Ammon's horn (tissue), 1 donor: ENCODE measurements around the gene FBXL7.

Experiments used
- DNase-seq: peaks from one replicate; pipeline ENCODE4 v3.0.0-alpha.2; 2016; ENCODE audit warnings: low spot score

Gene FBXL7

DNA sequence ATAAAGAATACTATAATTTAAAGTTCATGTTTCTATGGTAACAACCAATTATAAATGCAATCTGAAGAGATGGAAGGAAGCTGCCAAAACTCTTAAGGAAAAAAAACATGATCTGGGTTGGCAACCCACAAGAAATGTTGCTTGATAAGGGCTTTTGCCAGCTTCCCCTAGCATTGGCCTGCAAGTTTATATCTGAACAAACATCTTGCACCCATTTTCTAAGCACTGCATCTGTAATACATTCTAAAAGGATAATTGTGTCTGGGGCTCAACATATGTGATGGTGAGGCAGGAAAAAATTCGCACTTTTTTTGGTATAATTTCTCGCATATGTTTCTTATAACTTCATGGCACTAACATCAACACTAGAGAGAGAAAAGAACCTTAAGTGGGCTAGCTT lies 276.4 kb downstream of the FBXL7 start:
- DNase-seq = no peak

DNA sequence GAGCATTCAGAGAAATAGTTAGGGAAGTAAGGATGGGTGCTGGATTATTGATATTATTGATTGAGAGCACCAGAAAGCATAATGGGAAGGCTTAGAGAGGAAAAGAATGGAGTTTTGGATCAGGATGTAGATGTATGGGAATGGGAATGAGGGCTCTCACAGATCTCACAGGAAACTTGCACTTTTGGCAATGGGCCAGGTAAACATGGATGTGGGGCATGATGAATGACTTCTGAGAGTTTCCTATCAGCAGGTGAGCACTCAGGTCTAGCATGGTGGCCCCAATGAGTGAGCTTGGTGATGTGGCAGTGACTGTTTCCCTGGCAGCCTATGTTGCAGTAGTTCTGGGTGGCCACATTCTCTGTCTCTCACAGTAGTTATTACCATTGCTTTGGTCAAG lies 283.8 kb downstream of the FBXL7 start:
- no peak for DNase-seq

DNA sequence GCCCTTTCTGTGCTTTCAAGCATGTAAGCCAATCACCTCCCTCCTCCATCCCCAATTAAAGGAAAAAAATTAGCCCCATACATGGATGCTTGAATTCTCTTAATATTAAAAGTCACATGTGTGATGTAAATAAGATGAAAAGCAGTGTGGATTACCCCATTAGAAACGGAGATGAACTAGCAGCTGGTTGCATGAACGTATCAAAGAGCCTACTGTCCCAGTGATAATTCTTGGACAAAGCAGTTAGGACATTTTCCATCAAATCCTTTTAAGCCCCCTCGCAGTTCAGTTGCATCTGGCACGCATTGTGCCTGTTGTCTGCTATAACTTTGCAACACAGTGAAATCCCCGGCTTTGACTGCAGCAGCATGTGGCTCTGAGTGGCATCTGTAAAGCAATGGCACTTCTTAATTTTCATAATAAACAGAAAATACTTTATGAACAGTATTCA lies 285.6 kb downstream of the FBXL7 start:
- DNase-seq = peak; percentile 73

DNA sequence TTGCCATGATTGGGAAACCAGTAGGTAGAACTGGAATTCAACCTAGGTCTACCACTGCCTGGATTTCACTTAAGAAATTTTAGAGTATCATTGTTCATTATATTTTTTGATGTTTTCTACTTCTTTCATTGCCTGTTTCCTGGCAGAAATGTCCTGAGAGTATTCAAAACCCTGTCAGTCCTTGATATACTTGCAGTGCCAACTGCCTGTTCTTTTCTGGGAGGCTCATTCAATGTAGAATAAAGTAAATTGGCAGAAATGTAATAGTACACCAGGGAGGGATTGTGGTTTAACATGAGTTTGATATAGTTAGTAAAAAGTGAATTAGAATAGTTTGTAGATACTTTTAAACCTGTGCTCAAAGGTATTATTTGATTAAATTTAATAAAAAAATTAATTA lies 286.3 kb downstream of the FBXL7 start:
- DNase-seq = no peak

DNA sequence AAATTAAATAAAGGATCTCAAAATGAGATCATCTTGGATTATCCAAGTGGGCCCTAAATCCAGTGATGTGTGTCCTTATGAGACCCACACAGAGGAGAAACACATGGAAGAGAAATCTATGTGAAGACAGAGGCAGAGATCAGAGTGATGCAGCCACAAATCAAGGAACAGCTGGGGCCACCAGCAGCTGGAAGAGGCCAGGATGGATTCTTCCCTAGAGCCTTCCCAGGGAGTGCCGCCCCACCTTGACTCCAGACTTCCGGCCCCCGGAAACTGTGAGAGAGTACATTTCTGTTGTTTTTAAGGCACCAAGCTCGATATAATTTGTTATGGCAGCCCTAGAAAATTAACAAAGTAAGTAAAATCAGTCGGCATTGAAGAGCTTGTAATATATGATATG lies 286.9 kb downstream of the FBXL7 start:
- DNase-seq = no peak

DNA sequence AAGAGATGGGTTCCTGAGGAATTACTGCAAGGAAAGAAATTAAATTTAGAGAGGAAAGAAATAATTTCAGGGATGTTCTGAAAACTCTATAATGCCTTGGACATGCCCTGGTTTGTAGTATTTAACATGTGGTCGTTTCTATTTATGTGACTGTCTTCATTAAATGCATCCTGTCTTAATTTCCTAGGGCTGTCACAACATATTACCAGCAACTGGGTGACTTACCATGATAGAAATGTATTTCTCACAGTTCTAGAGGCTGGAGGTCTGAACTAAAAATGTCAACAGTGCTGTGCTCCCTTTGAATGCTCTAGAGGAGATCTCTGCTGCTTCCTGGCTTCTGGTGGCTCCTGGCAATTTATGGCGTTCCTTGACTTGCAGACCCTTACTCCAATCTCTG lies 287.7 kb downstream of the FBXL7 start:
- DNase-seq = no peak

DNA sequence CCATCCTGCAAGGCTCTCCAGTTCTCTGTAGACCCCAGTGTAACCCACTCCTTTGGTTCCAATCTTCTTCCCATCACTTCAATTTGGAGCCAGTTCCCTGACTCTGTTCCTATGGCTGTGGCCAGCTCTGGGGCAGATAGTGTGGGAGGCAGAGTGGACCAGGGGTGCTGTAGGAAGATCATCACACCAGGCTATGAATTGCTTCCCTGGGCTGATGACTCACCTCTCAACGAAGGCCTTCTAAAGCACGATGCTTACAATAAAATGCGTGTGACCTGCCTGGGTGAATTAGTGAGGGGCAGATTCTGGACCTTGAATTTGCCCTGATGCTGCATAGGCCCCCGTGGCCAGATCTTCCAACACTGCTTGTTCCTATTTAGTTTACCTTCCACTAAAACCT lies 289.7 kb downstream of the FBXL7 start:
- DNase-seq = no peak

DNA sequence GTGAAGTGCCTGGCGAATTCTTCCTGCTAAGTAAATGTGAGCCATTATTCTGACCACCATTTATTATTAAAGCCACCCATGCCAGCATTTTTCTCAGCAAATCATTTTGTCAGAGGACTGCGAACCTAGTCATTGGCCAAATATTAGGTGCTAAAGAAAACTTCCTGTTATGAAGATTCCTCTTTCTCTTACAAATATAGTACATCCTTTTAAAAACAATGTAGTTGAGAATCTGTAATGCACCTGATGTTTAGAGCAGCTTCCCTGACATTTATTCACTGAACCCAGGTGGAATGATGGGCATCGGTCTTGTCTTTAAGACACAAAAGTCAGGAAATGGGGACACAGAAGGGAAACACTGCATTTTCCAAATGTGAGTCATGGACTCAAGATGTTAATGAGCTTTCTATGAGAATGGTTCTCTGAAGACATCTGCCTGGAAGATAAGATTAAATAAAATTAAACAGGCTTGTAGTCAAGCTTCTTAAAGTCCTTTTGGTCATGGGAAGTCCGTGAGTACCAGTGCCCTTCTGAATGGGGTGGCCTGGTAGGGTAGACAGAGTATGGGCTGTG lies 290.6 kb downstream of the FBXL7 start:
- DNase-seq = no peak

DNA sequence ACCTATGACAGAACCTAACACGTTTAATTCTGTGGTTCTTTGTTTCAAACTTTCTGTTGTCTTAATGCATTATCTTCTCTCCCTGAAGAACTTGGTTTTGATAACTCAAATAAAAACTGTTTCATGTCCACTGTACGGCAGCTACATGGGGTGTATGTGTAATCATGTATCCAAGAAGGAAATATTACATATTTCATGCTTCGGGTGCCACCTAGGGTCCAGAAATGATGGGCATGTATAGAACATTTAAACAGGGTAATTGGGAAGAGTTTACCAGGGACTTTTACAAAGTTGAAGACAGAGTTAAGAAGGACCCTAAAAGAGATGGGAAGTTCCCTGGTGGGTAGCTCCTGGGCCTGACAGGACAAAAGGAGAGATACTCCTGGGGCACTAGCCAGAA lies 291.3 kb downstream of the FBXL7 start:
- peak; percentile 51 for DNase-seq

DNA sequence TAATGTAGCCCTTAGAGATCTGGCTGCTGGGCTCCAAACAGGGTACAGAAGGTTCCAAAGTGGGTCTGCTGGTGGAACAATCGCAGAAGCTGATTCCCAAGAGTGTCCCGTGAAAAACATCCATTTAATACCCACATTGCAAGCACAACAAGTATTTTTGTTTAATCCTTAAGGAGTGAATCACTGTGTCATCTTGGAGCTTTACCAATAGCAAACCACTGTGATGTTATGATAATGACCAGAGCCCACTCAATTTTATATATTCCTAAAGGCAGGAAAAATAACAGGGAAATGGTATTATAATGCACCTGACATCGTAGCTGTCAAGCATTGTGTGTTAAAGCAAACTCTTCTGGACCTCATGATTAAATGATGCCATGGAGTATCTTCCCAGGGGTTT lies 291.9 kb downstream of the FBXL7 start:
- no peak for DNase-seq

DNA sequence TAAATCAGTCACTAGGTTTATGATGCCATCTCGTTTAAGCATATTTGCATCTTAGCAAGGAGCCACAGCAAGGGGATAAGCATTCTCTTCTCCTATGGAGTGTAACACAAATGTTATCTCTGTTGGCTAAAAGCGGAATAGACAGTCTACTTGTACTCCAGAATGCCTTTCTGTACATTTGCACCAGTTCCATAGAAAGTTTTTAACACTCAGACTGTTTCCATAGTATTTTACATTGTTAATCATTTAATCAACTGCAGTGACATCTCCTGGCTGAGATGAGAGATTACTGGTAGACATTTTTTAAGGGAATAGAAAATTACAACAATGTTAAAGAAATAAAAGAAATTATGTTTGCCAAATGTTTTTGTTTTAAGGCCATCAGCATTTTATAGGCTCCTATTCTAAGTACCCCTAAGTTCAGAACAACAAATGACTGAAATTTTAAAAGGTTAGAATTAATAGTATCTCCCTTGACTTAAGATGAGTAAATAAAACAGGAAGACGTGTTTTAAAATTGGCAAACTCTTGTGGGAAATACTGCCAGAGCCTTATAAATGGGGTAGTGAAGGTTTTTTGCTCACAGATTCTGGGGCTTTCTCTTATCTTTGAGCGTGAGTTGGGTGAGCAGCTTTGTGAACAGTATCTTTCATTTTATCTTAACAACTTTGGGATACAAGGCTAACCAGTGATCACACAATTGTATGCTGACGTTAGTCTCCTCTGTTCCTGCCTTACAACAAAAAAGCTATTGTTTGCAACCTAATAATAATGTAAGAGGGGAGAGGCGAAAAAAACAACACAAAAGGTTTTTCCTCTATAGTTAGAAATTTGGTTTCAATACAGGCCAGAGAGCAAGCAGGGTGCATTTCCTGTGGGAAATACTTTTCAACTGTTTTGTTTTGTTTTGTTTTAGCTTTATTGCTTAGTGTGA lies 294.3 kb downstream of the FBXL7 start:
- peak; percentile 77 for DNase-seq

DNA sequence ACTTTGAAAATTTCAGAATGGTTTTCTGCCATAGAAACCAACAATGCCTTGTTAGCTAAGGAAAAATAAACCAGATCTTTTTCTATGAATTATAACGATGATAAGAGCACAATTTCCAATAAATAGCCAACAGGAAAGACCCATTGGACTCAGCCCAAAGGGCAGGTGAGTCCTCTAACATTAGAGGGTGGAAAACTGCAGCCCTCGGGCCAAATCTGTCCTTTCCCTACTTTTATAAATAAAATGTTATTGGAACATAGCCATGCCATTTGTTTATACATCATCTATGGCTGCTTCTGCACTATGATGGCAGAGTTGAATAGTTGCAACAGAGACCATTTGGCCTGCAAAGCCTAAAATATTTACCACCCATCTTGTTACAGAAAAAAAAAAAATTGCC lies 296.1 kb downstream of the FBXL7 start:
- no peak for DNase-seq

DNA sequence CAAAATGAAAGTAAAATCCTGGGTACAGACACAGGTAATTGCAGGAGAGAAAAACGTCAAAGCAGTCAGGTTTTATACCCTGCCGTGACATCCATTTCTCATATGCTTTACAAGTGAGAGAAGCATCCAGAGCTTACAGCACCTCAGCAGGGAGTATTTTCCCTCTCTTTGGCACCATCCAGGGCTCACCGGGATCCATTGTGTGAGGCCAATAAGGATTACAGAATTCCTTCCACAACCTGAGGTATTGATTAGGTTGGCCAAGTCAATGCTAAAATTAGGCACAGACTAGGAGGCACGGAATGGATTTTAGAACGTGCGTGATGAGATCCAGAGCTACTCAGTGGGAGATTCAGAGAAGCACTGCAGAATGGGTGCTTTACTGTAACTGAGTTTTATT lies 296.6 kb downstream of the FBXL7 start:
- no peak for DNase-seq

DNA sequence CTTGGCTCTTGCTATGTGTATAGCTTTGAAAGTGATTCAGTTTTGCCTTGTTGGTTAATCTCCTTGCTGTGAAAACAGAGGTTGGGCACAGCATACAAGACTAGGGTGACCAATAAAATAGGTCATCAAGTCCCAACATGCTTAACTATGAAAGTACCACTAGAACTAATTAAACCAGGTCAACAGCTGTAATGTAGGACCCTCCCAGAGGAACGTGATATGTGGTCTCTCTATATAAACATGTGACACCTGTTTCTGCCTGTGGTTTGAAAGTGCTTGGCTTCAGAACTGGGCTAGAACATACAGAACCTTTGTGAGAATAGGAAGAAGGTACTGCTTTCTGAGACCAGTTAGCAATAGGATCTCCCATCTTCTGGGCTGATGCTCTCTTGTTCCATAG lies 297.1 kb downstream of the FBXL7 start:
- no peak for DNase-seq

DNA sequence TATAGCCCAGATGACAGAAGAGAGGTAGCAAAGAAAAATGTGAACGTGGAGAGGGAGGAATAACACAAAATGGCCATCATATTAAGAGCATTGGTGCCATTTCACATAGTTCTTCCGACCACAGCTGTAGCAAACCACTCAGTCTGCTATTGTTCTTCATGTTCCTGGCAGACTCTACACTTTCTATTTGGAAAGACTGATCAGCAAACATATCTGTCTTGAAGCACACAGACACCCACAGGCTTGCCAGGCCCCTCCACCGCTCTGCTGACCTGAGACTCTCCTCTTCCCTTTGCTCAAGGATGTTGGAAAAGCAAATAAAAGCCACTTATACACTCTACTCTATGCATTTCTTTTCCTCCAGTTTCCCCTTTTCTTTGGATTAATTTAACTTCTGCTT lies 298.0 kb downstream of the FBXL7 start:
- peak; percentile 73 for DNase-seq

DNA sequence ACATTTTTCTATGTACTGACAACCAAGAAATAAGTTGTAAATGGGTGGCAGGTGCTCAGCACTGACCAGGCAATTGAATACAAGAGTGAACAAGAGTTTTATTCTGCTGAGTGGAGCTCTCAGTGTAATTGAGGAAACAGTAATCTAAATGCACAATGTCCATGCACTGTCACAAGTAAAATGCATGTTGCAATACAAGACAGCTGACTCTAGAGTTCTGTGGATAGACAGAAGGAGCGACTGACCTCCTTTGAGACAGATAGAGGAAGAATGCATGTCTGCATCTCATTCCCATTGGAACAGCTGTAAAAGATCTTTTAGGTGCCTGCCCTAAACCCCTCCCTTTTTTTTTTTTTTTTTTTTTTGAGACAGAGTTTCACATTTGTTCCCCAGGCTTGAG lies 299.0 kb downstream of the FBXL7 start:
- no peak for DNase-seq

DNA sequence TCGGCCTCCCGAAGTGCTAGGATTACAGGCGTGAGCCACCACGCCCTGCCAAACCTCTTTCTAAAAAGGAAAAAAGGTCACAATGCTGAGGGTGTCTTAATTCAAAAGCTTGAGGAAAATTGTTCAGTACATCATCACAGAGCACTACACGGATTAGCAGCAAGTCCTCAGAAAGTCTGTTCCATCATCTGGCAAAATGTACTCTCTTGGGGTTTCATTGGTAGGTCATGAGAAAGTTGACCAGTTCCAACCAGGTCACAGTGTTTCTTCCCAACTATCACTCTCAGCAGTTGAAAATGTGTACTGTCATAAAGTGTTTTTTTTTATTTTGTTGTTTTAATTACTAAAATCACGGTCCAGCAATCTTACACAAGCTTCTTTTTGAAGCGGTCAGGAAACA lies 299.6 kb downstream of the FBXL7 start:
- DNase-seq = no peak

DNA sequence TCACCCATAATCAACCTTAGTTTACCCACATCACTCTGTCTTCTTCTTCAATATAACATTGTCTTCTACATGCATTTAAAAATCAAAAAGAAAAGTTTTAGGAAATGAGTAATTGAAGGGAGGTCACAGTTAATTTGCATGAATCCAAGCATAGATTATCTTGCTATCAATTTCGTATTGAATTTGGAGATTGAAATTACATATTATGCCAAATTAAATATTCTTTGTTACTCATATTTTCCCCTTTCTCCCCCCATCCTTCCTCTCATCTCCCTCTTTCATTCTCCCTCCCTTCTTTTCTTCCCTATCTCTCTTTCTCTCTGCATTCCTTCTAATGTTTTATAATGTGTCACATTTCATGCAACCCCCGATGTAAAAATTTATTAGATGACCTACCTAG lies 303.3 kb downstream of the FBXL7 start:
- no peak for DNase-seq

DNA sequence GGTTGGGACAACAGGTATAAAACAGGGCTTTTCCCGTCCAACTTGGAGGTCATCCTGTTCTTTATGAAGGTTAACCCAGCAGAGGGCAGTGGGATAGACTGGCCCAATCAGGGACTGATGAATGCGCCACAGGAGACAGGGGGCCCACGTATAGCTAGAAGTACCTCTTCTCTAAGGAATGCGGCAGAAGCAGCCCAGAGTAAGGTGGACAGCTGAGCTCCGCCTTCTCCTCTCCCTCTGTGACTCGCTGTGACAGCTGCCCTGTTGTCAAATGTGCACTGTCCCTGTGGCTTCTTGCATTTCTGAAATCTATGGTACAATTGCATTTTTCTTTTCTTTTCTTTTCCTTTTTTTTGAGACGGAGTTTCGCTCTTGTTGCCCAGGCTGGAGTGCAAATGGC lies 306.6 kb downstream of the FBXL7 start:
- DNase-seq = no peak

DNA sequence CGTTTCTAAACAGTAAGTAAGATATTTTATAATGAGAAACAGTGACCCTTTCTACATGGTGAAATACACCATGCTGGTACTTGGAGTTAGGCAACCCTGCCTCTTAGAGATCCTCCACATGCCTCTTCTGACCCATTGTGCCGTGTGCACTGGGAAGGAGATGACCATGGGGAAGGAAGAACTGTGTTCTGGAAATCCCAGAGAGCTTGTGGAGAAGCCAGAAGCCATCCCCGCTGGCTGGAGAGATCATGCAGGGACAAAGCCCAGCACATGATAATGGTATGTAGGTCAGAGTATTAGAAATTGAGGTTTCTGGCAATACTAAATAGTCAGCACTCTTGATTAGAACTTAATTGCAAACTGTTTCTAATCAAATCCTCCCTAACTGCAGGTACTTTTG lies 307.3 kb downstream of the FBXL7 start:
- DNase-seq = no peak

DNA sequence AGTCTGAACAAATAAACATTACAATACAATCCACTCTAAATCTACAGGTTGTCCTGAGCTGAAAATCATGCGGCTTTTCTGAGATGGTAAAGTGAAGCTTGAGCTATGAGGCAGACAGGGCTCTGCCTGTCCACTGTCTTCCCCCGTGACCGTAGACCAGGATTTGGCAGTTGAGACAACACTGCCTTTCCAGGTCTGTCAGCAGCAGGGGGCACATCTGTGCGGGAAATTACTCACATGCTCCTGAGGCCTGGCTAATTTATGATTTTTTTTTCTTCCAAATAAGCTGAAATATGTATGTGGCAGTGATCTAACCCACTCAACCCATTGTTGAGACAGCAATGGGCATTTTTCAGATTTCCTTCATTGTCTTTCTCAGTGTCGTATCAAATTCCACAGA lies 307.9 kb downstream of the FBXL7 start:
- DNase-seq = peak; percentile 60

DNA sequence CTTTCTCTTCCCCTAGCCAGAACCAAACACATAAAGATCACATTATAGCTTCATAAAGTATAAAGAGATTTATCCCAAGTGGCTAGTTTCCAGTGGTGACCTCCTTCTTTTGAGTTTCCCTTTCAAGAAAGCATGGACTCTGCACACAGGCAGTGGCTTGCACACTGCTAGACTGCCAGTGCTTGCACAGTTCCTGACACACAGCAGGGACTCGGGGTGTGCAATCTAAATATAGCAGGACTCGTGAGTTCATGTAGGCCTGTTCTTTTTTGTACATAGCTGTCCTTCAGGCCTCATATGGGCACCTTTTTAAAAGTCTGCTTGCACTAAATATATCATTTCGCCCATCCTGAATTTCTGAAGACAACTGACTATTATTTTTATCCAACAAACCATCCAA lies 308.6 kb downstream of the FBXL7 start:
- no peak for DNase-seq

DNA sequence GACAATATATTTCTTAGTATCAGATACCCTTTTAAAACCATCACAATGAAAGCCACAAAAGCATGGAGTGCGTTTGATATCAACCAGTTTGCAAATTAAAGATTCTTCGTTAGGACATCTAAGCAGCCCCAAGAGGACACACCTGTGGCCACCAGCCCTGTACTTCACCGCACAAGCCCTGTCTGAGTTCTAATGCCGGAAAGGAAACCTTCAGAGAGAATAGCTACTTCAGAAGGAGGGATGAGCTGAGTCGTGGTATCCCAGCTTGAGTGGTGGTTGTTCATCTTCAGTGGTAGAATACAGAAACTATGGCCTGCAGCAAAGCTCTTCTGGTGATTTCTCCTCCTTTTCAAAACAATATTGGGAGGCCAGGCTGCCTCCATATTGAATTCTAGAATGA lies 319.6 kb downstream of the FBXL7 start:
- no peak for DNase-seq

DNA sequence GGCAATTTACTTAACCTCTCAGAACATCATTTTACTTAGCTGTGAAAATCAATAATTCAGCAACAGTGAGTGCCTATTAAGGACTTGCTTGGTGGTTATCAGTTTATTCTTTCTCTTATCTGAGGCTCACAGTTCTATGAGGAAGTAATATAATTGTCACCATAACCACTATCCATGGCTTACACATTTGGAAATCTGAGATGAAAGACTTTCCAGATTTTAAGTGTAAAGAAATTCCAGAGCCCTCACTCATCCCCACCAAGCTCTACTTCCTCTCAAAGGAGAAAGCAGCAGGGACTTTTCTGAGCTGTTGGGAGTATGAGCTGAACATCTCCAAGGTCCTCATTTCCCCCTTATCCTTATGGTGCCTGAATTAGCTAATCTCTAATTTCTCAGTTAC lies 321.5 kb downstream of the FBXL7 start:
- DNase-seq = no peak
